ENCODE results near the gene NFIB. TPM values are rescaled to one million over a fixed set of nuclear protein-coding genes. Genes with fewer than 3 reads are reported as not detected.

Gene NFIB
- total RNA-seq, 2 experiments from 2014 or later: not detected

DNA sequence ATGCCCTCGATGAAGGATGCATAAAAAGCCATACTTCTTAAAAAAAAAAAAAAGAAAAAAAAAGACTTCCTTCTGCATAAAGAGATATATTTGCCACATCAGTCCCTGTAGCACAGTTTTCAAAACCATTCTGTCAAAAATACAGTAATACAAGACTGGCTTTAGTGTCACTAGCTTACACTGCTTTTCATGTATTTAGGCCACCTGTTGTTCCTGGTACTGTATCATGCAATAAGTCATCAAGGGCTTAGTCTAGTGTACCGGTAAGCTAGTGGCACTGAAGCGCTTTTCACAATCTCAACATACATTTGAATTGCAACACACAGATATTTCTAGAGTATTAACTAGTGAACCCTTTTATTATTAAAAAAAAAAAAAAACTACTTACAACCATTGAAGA is 231.2 kb downstream of the NFIB start:
- TF ChIP-seq, protein P1, sequence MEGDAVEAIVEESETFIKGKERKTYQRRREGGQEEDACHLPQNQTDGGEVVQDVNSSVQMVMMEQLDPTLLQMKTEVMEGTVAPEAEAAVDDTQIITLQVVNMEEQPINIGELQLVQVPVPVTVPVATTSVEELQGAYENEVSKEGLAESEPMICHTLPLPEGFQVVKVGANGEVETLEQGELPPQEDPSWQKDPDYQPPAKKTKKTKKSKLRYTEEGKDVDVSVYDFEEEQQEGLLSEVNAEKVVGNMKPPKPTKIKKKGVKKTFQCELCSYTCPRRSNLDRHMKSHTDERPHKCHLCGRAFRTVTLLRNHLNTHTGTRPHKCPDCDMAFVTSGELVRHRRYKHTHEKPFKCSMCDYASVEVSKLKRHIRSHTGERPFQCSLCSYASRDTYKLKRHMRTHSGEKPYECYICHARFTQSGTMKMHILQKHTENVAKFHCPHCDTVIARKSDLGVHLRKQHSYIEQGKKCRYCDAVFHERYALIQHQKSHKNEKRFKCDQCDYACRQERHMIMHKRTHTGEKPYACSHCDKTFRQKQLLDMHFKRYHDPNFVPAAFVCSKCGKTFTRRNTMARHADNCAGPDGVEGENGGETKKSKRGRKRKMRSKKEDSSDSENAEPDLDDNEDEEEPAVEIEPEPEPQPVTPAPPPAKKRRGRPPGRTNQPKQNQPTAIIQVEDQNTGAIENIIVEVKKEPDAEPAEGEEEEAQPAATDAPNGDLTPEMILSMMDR (IDR thresholded peaks at IDR 0.05): no peak
- H3K36me3 Mint-ChIP-seq (ENCODE audit: low read depth): no peaks in the 10 kb centered on the region
- no peak overlapping the region for H3K27ac Mint-ChIP-seq
- H3K4me1 Mint-ChIP-seq (ENCODE audit: low read depth): no peaks in the 10 kb centered on the region
- DNase-seq: no peak
- no peak for ATAC-seq
- peaks cover 2% of the 10 kb centered on the region for H3K9me3 Mint-ChIP-seq
- H3K27me3 Mint-ChIP-seq: no peaks in the 10 kb centered on the region
- intact Hi-C loops (cut with micrococcal nuclease): no loop called here
- POLR2A ChIA-PET: no interaction called here
- H3K4me3 Mint-ChIP-seq: no peak overlapping the region
- CTCF ChIA-PET: no interaction called here

DNA sequence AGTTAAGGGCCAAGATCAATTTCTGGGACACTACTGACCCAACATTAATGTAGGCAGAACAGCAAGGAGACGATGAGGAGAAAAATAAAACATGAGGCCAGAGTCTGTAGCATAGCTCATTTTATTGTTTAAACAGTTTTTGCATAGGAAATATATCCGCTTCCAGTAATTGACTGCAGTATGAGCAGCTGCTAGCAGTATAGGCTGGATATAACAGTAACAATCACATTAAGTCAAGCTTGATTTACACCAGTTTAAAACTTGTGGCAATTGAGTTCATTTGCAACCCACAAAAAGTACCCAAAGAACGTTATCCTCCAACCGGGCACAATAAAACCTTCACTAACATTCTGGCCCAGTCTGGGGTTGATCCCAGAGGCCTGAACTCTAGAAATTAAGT is 232.2 kb downstream of the NFIB start:
- Mint-ChIP-seq H3K27me3 (no peaks in the 10 kb centered on the region), H3K36me3 (ENCODE audit: low read depth) (no peaks in the 10 kb centered on the region), H3K9me3 (peaks cover 2% of the 10 kb centered on the region), H3K27ac (no peak overlapping the region), H3K4me3 (no peak overlapping the region), H3K4me1 (ENCODE audit: low read depth) (no peaks in the 10 kb centered on the region)
- DNase-seq: no peak
- TF ChIP-seq, protein P1 (IDR thresholded peaks at IDR 0.05): no peak
- POLR2A ChIA-PET: no interaction called here
- intact Hi-C loops (cut with micrococcal nuclease): no loop called here
- ATAC-seq: no peak
- CTCF ChIA-PET: no interaction called here

DNA sequence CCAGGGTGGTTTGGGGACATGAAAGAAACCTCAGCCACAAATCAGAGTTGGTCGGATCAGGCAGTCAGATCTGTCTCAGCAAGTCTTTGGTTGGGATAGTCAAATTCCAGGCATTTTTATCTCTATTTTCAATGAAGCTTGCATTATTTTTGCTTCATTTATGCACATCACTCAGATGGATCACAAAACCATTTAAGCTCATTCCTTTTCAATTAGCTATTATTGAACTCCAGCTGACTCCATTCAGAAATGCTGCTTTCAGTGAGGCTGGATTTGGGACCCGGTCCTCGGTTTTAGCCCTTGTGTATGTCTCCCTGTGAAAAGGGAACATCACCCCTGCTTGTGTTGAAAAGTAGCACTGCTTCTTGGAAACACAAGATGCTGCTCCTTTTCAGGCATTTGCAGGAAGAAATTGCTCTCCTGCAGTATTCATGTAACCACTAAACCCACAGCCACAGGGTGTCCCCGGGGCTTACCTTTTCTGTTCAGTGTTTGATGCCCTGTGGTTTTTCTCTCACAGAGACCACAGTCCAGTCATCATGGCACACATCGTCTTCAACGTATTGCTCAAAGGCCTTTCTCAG is 232.9 kb downstream of the NFIB start:
- ChIA-PET POLR2A (no interaction called here), CTCF (no interaction called here)
- ATAC-seq (no peak), DNase-seq (no peak)
- intact Hi-C loops (cut with micrococcal nuclease): no loop called here
- Mint-ChIP-seq H3K9me3 (peaks cover 2% of the 10 kb centered on the region), H3K4me3 (no peak overlapping the region), H3K4me1 (ENCODE audit: low read depth) (no peaks in the 10 kb centered on the region), H3K36me3 (ENCODE audit: low read depth) (no peaks in the 10 kb centered on the region), H3K27ac (no peak overlapping the region), H3K27me3 (no peaks in the 10 kb centered on the region)
- TF ChIP-seq, protein P1 (IDR thresholded peaks at IDR 0.05): no peak

DNA sequence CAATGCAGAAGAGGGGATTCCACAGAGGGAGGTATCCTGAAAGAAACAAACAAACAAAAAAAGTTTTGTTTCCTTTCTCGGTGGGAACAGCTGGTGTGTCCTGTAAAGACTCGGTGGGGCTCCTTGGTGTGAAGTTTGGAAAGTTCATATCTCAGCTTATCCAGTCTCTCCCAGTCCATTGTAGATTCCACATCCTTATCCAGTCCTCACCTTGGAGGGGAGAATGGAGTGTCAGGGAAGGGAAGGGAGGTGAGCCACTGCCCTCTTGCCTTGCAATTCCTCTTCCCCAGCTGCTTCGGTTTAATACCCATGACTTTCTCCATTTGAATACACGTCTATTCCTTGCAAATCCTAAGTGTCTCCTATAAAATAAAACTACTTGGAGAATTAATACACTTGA is 234.5 kb downstream of the NFIB start:
- no peaks in the 10 kb centered on the region for H3K4me1 Mint-ChIP-seq (ENCODE audit: low read depth)
- POLR2A ChIA-PET: no interaction called here
- H3K9me3 Mint-ChIP-seq: peaks cover 7% of the 10 kb centered on the region

DNA sequence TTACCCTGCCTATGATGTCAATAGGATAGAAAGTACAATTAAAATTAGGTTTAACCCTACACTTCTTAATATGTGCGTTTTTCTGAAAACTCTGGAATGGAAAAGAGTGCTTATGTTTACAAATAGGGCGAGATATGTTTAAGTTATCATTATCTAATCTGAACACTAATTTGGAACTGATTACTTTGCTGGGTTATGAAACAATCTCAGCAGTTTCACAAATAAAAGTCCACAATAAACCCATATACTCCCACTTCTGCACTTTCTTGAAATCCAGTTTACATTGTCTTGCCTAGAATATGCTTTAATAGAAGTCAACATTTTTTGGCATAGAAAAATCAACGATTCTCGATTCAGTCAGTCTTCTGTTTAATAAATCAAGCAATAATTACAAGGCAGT is 236.3 kb downstream of the NFIB start:
- H3K27me3 Mint-ChIP-seq: no peaks in the 10 kb centered on the region
- intact Hi-C loops (cut with micrococcal nuclease): no loop called here
- DNase-seq: no peak
- peaks cover 7% of the 10 kb centered on the region for H3K9me3 Mint-ChIP-seq
- no peak overlapping the region for H3K4me3 Mint-ChIP-seq
- CTCF ChIA-PET: no interaction called here
- no peaks in the 10 kb centered on the region for H3K36me3 Mint-ChIP-seq (ENCODE audit: low read depth)
- TF ChIP-seq, protein P1 (IDR thresholded peaks at IDR 0.05): no peak
- H3K27ac Mint-ChIP-seq: no peak overlapping the region
- POLR2A ChIA-PET: no interaction called here
- ATAC-seq: no peak
- H3K4me1 Mint-ChIP-seq (ENCODE audit: low read depth): no peaks in the 10 kb centered on the region

More for the DNA sequence above, 234.5 kb downstream of the NFIB start:
- CTCF ChIA-PET: no interaction called here
- Mint-ChIP-seq H3K4me3 (no peak overlapping the region), H3K27me3 (no peaks in the 10 kb centered on the region), H3K27ac (no peak overlapping the region), H3K36me3 (ENCODE audit: low read depth) (no peaks in the 10 kb centered on the region)
- ATAC-seq: no peak
- no peak for DNase-seq
- intact Hi-C loops (cut with micrococcal nuclease): no loop called here
- TF ChIP-seq, protein P1 (IDR thresholded peaks at IDR 0.05): no peak
